ENCODE measurements around the gene ABCC2. TPM values are rescaled to one million over a fixed set of nuclear protein-coding genes. Genes with fewer than 3 reads are reported as not detected.

The ABCC2 gene
- total RNA-seq, 1 experiment from 2014 or later: 1.3 TPM

DNA sequence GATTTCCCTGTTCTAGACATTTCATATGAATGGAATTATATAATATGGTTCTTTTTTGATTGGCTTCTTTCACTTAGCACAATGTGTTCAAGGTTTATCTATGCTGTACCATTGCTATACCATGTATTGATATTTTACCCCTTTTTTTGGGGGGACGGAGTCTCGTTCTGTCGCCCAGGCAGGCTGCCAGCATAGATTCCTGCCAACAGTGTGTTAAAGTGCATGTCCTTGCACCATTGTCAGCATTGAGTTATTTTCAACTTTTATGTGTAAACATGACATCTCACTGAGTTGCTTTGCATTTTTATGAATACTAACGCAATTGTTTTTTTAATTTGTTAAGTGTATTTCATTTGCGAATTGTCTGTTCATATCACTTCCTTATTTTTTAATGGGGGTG, 4.9 kb downstream of the ABCC2 start:
- no TSS peak for BruUV-seq (replicated peaks)
- no peaks in the 10 kb centered on the region for H3K4me1 ChIP-seq (ENCODE audit: insufficient read depth, low read length, poor library complexity, severe bottlenecking)
- no peaks in the 10 kb centered on the region for H3K9me3 ChIP-seq (ENCODE audit: low read depth, low read length, poor library complexity, severe bottlenecking)
- H3K36me3 ChIP-seq (ENCODE audit: insufficient read depth, low read length, poor library complexity, severe bottlenecking): no peaks in the 10 kb centered on the region
- H3K27ac ChIP-seq (ENCODE audit: low read depth, low read length, poor library complexity, severe bottlenecking): no peak overlapping the region
- no peaks in the 10 kb centered on the region for H3K27me3 ChIP-seq (replicated peaks; ENCODE audit: insufficient read depth, low read depth, low read length, poor library complexity)
- intact Hi-C loops (cut with micrococcal nuclease; ENCODE audit: unreplicated experiment): no loop called here
- no peak overlapping the region for H3K4me3 ChIP-seq (ENCODE audit: low read depth, low read length, poor library complexity, severe bottlenecking)
- TF ChIP-seq EZH2 (IDR thresholded peaks at IDR 0.05; ENCODE audit: borderline replicate concordance, low read depth, low read length, poor library complexity, severe bottlenecking): no peak
- TF ChIP-seq, protein P1, sequence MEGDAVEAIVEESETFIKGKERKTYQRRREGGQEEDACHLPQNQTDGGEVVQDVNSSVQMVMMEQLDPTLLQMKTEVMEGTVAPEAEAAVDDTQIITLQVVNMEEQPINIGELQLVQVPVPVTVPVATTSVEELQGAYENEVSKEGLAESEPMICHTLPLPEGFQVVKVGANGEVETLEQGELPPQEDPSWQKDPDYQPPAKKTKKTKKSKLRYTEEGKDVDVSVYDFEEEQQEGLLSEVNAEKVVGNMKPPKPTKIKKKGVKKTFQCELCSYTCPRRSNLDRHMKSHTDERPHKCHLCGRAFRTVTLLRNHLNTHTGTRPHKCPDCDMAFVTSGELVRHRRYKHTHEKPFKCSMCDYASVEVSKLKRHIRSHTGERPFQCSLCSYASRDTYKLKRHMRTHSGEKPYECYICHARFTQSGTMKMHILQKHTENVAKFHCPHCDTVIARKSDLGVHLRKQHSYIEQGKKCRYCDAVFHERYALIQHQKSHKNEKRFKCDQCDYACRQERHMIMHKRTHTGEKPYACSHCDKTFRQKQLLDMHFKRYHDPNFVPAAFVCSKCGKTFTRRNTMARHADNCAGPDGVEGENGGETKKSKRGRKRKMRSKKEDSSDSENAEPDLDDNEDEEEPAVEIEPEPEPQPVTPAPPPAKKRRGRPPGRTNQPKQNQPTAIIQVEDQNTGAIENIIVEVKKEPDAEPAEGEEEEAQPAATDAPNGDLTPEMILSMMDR (conservative IDR thresholded peaks at IDR 0.05; ENCODE audit: low read depth, low read length): no peak
- ChIA-PET CTCF (no interaction called here), POLR2A (ENCODE audit: low non-redundant PET) (no interaction called here)
- DNase-seq (ENCODE audit: low spot score): no peak

DNA sequence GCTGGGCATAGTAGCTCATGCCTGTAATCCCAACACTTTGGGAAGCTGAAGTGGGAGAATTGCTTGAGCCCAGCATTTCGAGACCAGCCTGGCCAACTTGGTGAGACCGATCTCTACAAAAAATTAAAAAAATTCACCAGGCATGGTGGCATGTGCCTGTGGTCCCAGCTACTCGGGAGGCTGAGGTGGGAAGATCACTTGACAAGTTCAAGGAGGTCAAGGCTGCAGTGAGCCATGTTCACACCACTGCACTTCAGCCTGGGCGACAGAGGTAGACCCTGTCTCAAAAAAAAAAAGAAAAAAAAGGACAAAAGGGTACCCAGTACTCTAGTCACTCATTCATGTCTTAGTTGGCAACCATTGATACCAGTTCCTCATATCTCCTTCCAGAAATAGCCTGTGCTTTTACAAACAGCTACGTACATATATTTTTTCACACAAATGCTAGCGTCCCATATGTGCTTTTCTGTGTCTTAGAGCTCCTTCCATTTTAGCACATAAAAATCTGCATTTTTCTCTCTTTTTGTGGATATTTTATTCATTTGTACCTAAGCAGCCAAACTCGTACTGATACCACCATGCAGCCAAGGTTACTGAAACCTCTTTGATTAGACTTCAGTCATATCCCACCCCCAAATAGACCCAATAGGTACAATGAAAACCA, 5.5 kb downstream of the ABCC2 start:
- BruUV-seq (replicated peaks): no TSS peak
- DNase-seq (ENCODE audit: low spot score): no peak
- no peak overlapping the region for H3K4me3 ChIP-seq (ENCODE audit: low read depth, low read length, poor library complexity, severe bottlenecking)
- H3K36me3 ChIP-seq (ENCODE audit: insufficient read depth, low read length, poor library complexity, severe bottlenecking): no peaks in the 10 kb centered on the region
- intact Hi-C loops (cut with micrococcal nuclease; ENCODE audit: unreplicated experiment): no loop called here
- no peaks in the 10 kb centered on the region for H3K27me3 ChIP-seq (replicated peaks; ENCODE audit: insufficient read depth, low read depth, low read length, poor library complexity)
- H3K27ac ChIP-seq (ENCODE audit: low read depth, low read length, poor library complexity, severe bottlenecking): no peak overlapping the region
- TF ChIP-seq EZH2 (IDR thresholded peaks at IDR 0.05; ENCODE audit: borderline replicate concordance, low read depth, low read length, poor library complexity, severe bottlenecking): no peak
- TF ChIP-seq, protein P1 (conservative IDR thresholded peaks at IDR 0.05; ENCODE audit: low read depth, low read length): no peak
- no peaks in the 10 kb centered on the region for H3K9me3 ChIP-seq (ENCODE audit: low read depth, low read length, poor library complexity, severe bottlenecking)
- ChIA-PET POLR2A (ENCODE audit: low non-redundant PET) (no interaction called here), CTCF (no interaction called here)
- H3K4me1 ChIP-seq (ENCODE audit: insufficient read depth, low read length, poor library complexity, severe bottlenecking): no peaks in the 10 kb centered on the region

DNA sequence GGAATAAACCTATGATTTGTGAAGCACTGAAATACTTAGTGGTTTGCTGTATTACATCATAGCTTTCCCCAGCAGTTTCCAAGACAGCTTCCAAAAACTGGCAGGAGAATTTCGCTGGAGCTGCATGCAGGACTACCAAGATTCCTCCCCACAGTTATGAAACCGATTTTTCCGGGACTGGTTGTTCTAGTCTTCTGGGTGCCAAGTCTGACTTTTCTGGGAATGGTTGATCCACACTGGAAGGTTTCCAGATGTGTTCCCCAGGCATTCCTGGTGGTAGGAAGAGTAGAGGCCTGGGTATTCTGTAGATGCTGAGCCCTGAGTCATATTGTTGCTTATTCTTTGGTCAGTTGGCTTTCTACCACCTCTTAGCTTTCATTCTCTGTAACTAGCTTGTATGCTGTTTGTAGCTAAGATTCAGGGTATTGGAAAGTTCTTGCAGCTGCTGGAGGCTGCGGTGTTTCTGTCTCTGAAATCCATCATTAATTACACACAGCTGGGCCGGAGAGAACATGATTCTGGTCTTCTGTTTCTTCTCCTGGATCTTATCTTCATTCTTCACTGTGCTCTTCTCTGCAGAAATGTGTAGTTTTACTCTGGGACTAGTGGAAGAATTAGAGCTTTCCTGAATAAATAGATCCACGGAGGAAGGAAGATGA, 6.3 kb downstream of the ABCC2 start:
- BruUV-seq (replicated peaks): no TSS peak
- H3K4me1 ChIP-seq (ENCODE audit: insufficient read depth, low read length, poor library complexity, severe bottlenecking): no peaks in the 10 kb centered on the region
- TF ChIP-seq, protein P1 (conservative IDR thresholded peaks at IDR 0.05; ENCODE audit: low read depth, low read length): no peak
- TF ChIP-seq EZH2 (IDR thresholded peaks at IDR 0.05; ENCODE audit: borderline replicate concordance, low read depth, low read length, poor library complexity, severe bottlenecking): no peak
- H3K36me3 ChIP-seq (ENCODE audit: insufficient read depth, low read length, poor library complexity, severe bottlenecking): no peaks in the 10 kb centered on the region
- CTCF ChIA-PET: no interaction called here
- no peak overlapping the region for H3K27ac ChIP-seq (ENCODE audit: low read depth, low read length, poor library complexity, severe bottlenecking)
- no peak for DNase-seq (ENCODE audit: low spot score)
- intact Hi-C loops (cut with micrococcal nuclease; ENCODE audit: unreplicated experiment): no loop called here
- no peaks in the 10 kb centered on the region for H3K27me3 ChIP-seq (replicated peaks; ENCODE audit: insufficient read depth, low read depth, low read length, poor library complexity)
- no peak overlapping the region for H3K4me3 ChIP-seq (ENCODE audit: low read depth, low read length, poor library complexity, severe bottlenecking)
- no peaks in the 10 kb centered on the region for H3K9me3 ChIP-seq (ENCODE audit: low read depth, low read length, poor library complexity, severe bottlenecking)
- POLR2A ChIA-PET (ENCODE audit: low non-redundant PET): no interaction called here

Data from A673 (cell line).